NCI-H2196 treated with DMSO at 0.1 percent for 48 hours (cell line): Measurements from ENCODE around the gene SLC35E2B.
"Not testable (repeated sequence)": the region's sequence is repeated elsewhere in the genome, so short reads cannot be mapped to it uniquely, and the experiment has no call there.

Experiments used
- DNase-seq: peaks from one replicate; lab custom pipeline; 2025; ENCODE audit not compliant: unreplicated experiment; lab: John Stamatoyannopoulos, UW

The SLC35E2B gene

GRCh38 chr1:1692714-1693647, at the start of gene SLC35E2B:
SLC35E2B (minus strand) TSS chr1:1692795; CDS start chr1:1676699, 16,096 bp downstream.
- peak; percentile 55 for DNase-seq

GRCh38 chr1:1741013-1741412, 48.4 kb upstream of the SLC35E2B start:
- not testable (repeated sequence) for DNase-seq

GRCh38 chr1:1738799-1739337, 46.3 kb upstream of the SLC35E2B start:
- not testable (repeated sequence) for DNase-seq

GRCh38 chr1:1737675-1738590, 45.3 kb upstream of the SLC35E2B start:
- not testable (repeated sequence) for DNase-seq

- no peak for DNase-seq
Measured at GRCh38 chr1:1732381-1732780, 39.8 kb upstream of the SLC35E2B start.

- no peak for DNase-seq
Measured at GRCh38 chr1:1730870-1731269, 38.3 kb upstream of the SLC35E2B start.

GRCh38 chr1:1730230-1730629, 37.6 kb upstream of the SLC35E2B start:
- not testable (repeated sequence) for DNase-seq

- DNase-seq, result not testable (repeated sequence)
Measured at GRCh38 chr1:1729116-1729816, 36.7 kb upstream of the SLC35E2B start.

- not testable (repeated sequence) for DNase-seq
Measured at GRCh38 chr1:1728308-1729005, 35.9 kb upstream of the SLC35E2B start.

GRCh38 chr1:1727131-1727651, 34.6 kb upstream of the SLC35E2B start:
- not testable (repeated sequence) for DNase-seq

GRCh38 chr1:1726088-1726487, 33.5 kb upstream of the SLC35E2B start:
- DNase-seq, result not testable (repeated sequence)

- DNase-seq, result peak; percentile 83
Measured at GRCh38 chr1:1724035-1724864, 31.7 kb upstream of the SLC35E2B start, which contains the start of gene CDK11A. CDK11A (minus strand) TSS chr1:1724357; CDS start chr1:1722818, 1,539 bp downstream.

- DNase-seq, result no peak
Measured at GRCh38 chr1:1721201-1721600, 28.6 kb upstream of the SLC35E2B start.

- DNase-seq, result not testable (repeated sequence)
Measured at GRCh38 chr1:1715109-1715883, 22.7 kb upstream of the SLC35E2B start.

GRCh38 chr1:1707897-1708296, 15.3 kb upstream of the SLC35E2B start:
- DNase-seq, result not testable (repeated sequence)

GRCh38 chr1:1707241-1707640, 14.6 kb upstream of the SLC35E2B start:
- DNase-seq, result not testable (repeated sequence)

- DNase-seq, result not testable (repeated sequence)
Measured at GRCh38 chr1:1705623-1706022, 13.0 kb upstream of the SLC35E2B start.
